ENCODE results near the gene BLOC1S6. TPM values are rescaled to one million over a fixed set of nuclear protein-coding genes. Genes with fewer than 3 reads are reported as not detected.
A peak's percentile ranks its signal among the peaks of the same experiment; 100 is the strongest.

Gene BLOC1S6
- total RNA-seq, 4 donors from 2014 or later: 18.3 to 61.1 (median 32.0) TPM

DNA sequence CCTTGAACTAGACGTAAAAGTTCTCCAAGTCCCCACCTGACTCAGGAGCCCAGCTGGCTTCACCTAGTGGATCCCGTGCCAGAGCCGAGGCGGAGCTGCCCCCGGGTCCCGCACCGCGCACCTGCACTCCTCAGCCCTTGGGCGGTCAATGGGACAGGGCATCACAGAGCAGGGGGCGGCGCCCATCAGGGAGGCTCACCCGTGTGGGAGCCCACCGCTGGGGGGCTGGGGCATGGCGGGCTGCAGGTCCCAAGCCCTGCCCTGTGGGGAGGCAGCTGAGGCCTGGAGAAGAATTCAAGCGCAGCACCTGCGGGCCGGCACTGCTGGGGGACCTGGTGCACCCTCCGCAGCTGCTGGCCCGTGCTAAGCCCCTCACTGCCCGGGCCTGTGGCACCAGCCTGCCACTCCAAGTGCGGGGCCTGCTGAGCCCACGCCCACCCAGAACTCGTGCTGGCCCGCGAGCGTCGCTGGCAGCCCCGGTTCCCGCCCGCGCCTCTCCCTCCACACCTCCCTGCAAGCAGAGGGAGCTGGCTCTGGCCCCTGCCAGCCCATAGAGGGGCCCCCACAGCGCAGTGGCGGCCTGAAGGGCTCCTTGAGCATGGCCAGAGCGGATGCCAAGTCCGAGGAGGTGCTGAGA, 63.8 kb downstream of the BLOC1S6 start:
- no peak overlapping the region for H3K4me3 ChIP-seq
- DNase-seq: peak in 1 of 3 donors; percentile 37
- H3K27me3 ChIP-seq: no peaks in the 10 kb centered on the region
- no peak for TF ChIP-seq POLR2A (IDR thresholded peaks at IDR 0.05)
- TF ChIP-seq, protein P1, sequence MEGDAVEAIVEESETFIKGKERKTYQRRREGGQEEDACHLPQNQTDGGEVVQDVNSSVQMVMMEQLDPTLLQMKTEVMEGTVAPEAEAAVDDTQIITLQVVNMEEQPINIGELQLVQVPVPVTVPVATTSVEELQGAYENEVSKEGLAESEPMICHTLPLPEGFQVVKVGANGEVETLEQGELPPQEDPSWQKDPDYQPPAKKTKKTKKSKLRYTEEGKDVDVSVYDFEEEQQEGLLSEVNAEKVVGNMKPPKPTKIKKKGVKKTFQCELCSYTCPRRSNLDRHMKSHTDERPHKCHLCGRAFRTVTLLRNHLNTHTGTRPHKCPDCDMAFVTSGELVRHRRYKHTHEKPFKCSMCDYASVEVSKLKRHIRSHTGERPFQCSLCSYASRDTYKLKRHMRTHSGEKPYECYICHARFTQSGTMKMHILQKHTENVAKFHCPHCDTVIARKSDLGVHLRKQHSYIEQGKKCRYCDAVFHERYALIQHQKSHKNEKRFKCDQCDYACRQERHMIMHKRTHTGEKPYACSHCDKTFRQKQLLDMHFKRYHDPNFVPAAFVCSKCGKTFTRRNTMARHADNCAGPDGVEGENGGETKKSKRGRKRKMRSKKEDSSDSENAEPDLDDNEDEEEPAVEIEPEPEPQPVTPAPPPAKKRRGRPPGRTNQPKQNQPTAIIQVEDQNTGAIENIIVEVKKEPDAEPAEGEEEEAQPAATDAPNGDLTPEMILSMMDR (IDR thresholded peaks at IDR 0.05): no peak
- H3K27ac ChIP-seq: no peak overlapping the region
- H3K9me3 ChIP-seq: no peaks in the 10 kb centered on the region
- H3K4me1 ChIP-seq: peaks cover 0 to 40% (median 4%) of the 10 kb centered on the region in 4 donors
- H3K36me3 ChIP-seq: peaks cover 0 to 7% (median 0%) of the 10 kb centered on the region in 3 donors

DNA sequence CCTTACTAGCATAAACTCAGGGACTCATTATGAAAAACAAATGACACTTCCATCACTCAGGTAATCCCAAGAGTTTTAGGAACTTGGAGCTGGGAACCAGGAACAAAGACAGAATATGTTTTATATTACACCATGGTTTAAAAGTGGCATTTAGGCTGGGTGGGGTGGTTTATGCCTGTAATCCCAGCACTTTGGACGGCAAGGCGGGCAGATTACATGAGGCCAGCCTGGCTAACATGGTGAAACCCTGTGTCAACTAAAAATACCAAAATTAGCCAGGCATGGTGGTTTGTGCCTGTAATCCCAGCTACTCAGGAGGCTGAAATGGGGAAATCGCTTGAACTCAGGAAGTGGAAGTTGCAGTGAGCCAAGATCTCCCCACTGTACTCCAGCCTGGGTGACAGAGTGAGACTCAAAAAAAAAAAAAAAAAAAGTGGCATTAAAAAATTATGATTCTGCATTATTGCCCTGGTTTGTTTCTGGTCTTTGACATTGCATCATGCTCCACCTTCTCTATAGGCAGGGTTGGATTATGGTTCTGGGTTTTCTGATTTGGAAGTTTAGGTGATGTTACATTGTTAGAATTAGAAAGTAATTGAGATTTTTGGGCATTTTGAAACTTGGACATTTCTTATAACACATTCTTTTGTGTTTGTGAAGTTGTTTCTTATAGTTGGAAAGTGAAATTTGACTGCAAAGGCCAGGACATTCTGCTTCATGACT, 66.7 kb downstream of the BLOC1S6 start:
- Histone ChIP-seq H3K4me3 (no peak overlapping the region), H3K27me3 (no peaks in the 10 kb centered on the region), H3K4me1 (peaks cover 2 to 53% (median 4%) of the 10 kb centered on the region in 4 donors), H3K9me3 (no peaks in the 10 kb centered on the region), H3K27ac (peak overlapping the region; percentile 31 to 66 (median 48)), H3K36me3 (peaks cover 0 to 8% (median 0%) of the 10 kb centered on the region in 3 donors)
- peak in 1 of 3 donors; percentile 44 for DNase-seq
- TF ChIP-seq, protein P1 (IDR thresholded peaks at IDR 0.05): no peak
- TF ChIP-seq POLR2A (IDR thresholded peaks at IDR 0.05): no peak

DNA sequence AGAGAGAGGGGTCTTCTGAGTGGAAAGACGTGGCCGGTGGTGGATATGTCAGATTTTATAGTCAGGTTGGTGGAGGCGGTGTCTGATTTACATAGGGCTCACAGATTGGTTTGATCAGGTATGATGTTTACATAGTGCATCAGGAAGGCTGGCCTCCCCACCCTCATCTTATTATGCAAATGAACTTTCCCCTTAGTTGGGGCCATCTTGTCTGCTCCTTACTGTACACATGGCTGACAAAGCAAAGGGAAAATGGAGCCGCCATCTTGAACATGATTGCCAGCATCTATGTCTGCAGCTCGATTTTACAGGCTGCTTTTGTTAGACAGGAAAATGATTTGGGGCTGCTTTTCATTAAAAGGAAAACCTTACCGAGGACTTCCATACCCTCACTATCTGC, 67.6 kb downstream of the BLOC1S6 start:
- Histone ChIP-seq H3K36me3 (peaks cover 0 to 16% (median 0%) of the 10 kb centered on the region in 3 donors), H3K27me3 (no peaks in the 10 kb centered on the region), H3K4me3 (no peak overlapping the region), H3K4me1 (peaks cover 0 to 52% (median 1%) of the 10 kb centered on the region in 4 donors), H3K9me3 (no peaks in the 10 kb centered on the region), H3K27ac (peak overlapping the region in 2 of 4 donors; percentile 5 to 58)
- DNase-seq: peak in 1 of 3 donors; percentile 22
- no peak for TF ChIP-seq POLR2A (IDR thresholded peaks at IDR 0.05)
- TF ChIP-seq, protein P1 (IDR thresholded peaks at IDR 0.05): no peak

DNA sequence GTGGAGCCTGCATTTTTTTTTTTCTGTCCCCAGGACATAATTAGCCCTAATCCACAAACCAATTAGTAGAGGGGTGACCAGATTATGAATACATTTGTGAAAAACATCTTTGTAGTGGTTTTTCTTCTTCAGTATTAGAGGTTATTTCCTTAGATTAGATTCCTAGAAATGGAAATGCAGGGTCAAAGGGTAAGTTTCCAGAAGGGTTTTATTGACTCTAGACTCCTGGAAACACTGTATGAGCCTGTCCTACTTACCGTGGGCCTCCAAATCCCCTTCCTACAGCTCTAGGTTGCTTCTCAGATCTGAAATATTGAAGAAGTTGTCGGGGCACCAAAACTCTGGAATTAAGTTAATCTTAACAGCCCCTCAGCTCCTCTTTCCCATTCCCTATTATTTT, 70.1 kb downstream of the BLOC1S6 start:
- H3K9me3 ChIP-seq: no peaks in the 10 kb centered on the region
- H3K36me3 ChIP-seq: peaks cover 0 to 20% (median 0%) of the 10 kb centered on the region in 3 donors
- no peak overlapping the region for H3K4me3 ChIP-seq
- no peak for TF ChIP-seq POLR2A (IDR thresholded peaks at IDR 0.05)
- TF ChIP-seq, protein P1 (IDR thresholded peaks at IDR 0.05): no peak
- no peak for DNase-seq
- H3K4me1 ChIP-seq: peaks cover 0 to 61% (median 1%) of the 10 kb centered on the region in 4 donors
- no peaks in the 10 kb centered on the region for H3K27me3 ChIP-seq
- H3K27ac ChIP-seq: peak overlapping the region in 1 of 4 donors; percentile 14

DNA sequence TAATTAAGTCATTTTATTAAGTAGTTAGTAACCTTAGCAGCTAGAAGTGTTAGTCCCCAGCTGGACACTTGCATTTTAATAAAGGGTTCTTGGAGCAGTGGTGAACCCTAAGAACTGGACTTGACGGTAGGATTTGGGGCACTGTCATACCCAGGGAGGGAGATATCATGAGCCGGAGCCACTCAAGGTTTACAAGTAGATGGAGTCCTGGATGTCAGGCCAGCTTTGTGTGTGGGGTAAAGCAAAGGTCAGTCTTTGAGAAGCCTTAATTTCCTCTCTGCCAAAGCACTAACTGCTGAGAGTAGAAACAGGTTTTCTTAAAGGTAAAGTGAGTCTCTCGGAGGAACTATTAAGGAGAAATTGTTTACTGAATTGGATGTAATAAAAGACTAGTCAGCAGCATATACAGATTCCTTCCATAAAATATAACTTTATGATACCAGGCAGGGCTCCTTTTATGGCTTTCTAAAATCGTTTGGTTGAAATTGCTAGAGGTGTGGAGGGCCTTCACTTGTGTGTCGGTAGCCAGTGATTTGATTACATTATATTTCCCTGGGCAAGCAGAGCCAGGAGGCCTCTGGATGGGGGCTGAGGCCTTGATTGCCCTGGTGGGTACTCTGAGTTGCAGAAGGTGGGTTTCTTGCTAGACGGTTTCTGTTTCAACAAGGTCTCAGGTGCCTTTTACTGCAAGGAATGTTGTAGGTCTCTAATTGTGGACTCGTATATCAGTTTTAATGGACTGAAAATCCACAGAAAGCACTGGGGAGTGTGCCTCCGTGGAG, 70.8 kb downstream of the BLOC1S6 start:
- peaks cover 0 to 59% (median 1%) of the 10 kb centered on the region in 4 donors for H3K4me1 ChIP-seq
- H3K36me3 ChIP-seq: peaks cover 0 to 27% (median 0%) of the 10 kb centered on the region in 3 donors
- TF ChIP-seq, protein P1 (IDR thresholded peaks at IDR 0.05): no peak
- TF ChIP-seq POLR2A (IDR thresholded peaks at IDR 0.05): no peak
- no peaks in the 10 kb centered on the region for H3K9me3 ChIP-seq
- no peaks in the 10 kb centered on the region for H3K27me3 ChIP-seq
- no peak overlapping the region for H3K4me3 ChIP-seq
- peak overlapping the region in 2 of 4 donors; percentile 14 to 31 for H3K27ac ChIP-seq
- DNase-seq: peak in 1 of 3 donors; percentile 36
